ENCODE results near the gene IL34.

Gene IL34

GRCh38 chr16:70689035-70689969 lies 42.9 kb downstream of the IL34 start:
- no peak for DNase-seq

GRCh38 chr16:70689970-70690891 lies 43.9 kb downstream of the IL34 start:
- peak; percentile 27 for DNase-seq

GRCh38 chr16:70691223-70692129 lies 45.1 kb downstream of the IL34 start:
- DNase-seq = peak; percentile 99

- DNase-seq = no peak
Observed at GRCh38 chr16:70692130-70692872, 45.9 kb downstream of the IL34 start.

GRCh38 chr16:70692873-70693671 lies 46.7 kb downstream of the IL34 start:
- peak; percentile 70 for DNase-seq

- peak; percentile 95 for DNase-seq
Observed at GRCh38 chr16:70694088-70694867, 47.9 kb downstream of the IL34 start.

- no peak for DNase-seq
Observed at GRCh38 chr16:70694868-70695218, 48.5 kb downstream of the IL34 start.

GRCh38 chr16:70695331-70696070 lies 49.1 kb downstream of the IL34 start:
- DNase-seq = peak; percentile 67

- no peak for DNase-seq
Observed at GRCh38 chr16:70696355-70696754, 50.0 kb downstream of the IL34 start.

GRCh38 chr16:70696952-70697593 lies 50.7 kb downstream of the IL34 start:
- peak; percentile 64 for DNase-seq

- DNase-seq = peak; percentile 81
Observed at GRCh38 chr16:70697594-70698170, 51.3 kb downstream of the IL34 start.

GRCh38 chr16:70698901-70699300 lies 52.5 kb downstream of the IL34 start:
- DNase-seq = no peak

GRCh38 chr16:70699696-70700095 lies 53.3 kb downstream of the IL34 start:
- no peak for DNase-seq

- DNase-seq = no peak
Observed at GRCh38 chr16:70700101-70701020, 54.0 kb downstream of the IL34 start.

GRCh38 chr16:70701036-70701435 lies 54.7 kb downstream of the IL34 start:
- DNase-seq = no peak

- no peak for DNase-seq
Observed at GRCh38 chr16:70701596-70701995, 55.2 kb downstream of the IL34 start.

- DNase-seq = no peak
Observed at GRCh38 chr16:70701998-70702397, 55.6 kb downstream of the IL34 start.

All from fibroblast of skin of back (primary cell).